Fibroblast of pulmonary artery (primary cell): ENCODE data around the gene RBM26.

Source experiments
- DNase-seq: peaks from one replicate; pipeline ENCODE4 v3.0.0-alpha.2; 2010; ENCODE audit warnings: low read depth
- H3K4me3 ChIP-seq: replicated peaks from 2 replicates; pipeline ENCODE4 v1.5.1; 2011; ENCODE audit warnings: low read depth, mild to moderate bottlenecking, control low read depth, low read length, moderate library complexity
- CTCF ChIP-seq: IDR thresholded peaks from 2 replicates; pipeline ENCODE4 v1.5.1; 2011; ENCODE audit warnings: mild to moderate bottlenecking, control low read depth, low read length, inconsistent platforms; ENCODE audit errors: missing control alignments

The RBM26 gene

GRCh38 chr13:79401259-79402070, 4.6 kb downstream of the RBM26 start:
- DNase-seq, result no peak
- TF ChIP-seq CTCF, result no peak
- no peak overlapping the region for H3K4me3 ChIP-seq

- DNase-seq, result no peak
- no peak for TF ChIP-seq CTCF
- H3K4me3 ChIP-seq, result no peak overlapping the region
Observed at GRCh38 chr13:79398915-79399314, 7.1 kb downstream of the RBM26 start.

GRCh38 chr13:79398127-79398526, 7.9 kb downstream of the RBM26 start:
- TF ChIP-seq CTCF, result no peak
- no peak for DNase-seq
- no peak overlapping the region for H3K4me3 ChIP-seq

- no peak for DNase-seq
- no peak for TF ChIP-seq CTCF
- no peak overlapping the region for H3K4me3 ChIP-seq
Observed at GRCh38 chr13:79395881-79396280, 10.2 kb downstream of the RBM26 start.

- H3K4me3 ChIP-seq, result no peak overlapping the region
- no peak for DNase-seq
- TF ChIP-seq CTCF, result no peak
Observed at GRCh38 chr13:79393564-79394249, 12.3 kb downstream of the RBM26 start.

DNA sequence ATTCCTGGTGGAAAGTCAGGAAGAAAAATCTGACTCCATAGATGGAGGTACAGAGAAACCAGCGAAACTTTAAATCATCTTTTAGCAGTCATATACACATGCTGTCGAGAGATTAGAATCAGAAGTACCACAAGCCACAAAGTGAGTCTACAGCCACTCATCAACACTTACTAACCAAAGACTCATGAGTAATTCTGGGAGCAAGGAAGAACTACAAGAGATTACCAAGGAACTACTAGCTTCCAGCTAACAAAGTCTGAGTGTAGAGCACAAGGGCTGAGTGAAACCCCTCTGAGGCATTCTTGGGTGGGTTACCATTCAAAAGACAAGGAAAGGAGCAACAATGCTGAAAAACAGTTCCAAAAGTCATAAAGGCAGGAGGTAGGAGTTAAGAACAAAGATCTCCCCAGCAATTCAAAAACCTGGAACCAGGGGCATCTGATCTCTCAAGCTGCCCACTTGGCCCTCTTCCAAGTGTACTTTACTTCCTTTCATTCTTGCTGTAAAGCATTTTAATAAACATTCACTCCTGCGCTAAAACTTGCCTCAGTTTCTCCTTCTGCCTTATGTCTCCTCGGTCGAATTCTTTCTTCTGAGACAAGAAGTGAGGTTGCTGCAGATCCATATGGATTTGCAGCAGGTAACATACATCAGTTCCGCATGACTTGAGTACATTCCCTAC, 13.0 kb downstream of the RBM26 start:
- TF ChIP-seq CTCF, result no peak
- no peak overlapping the region for H3K4me3 ChIP-seq
- no peak for DNase-seq
